ENCODE measurements around the gene GRB10.

Gene GRB10

GRCh38 chr7:50666124-50666496 lies 116.6 kb downstream of the GRB10 start:
- DNase-seq = no peak
- Histone ChIP-seq H3K27ac (ENCODE audit: insufficient read depth, low read length, poor library complexity, severe bottlenecking) (no peak overlapping the region), H3K9me3 (ENCODE audit: control insufficient read depth, low read length) (no peaks in the 10 kb centered on the region), H3K4me3 (ENCODE audit: insufficient read depth, low read depth, low read length, poor library complexity, severe bottlenecking) (no peak overlapping the region), H3K27me3 (replicated peaks; ENCODE audit: control insufficient read depth, insufficient read depth, low read length, poor library complexity, severe bottlenecking) (no peaks in the 10 kb centered on the region), H3K4me1 (ENCODE audit: control insufficient read depth, insufficient read depth, low read length, poor library complexity, severe bottlenecking) (peaks cover 32% of the 10 kb centered on the region), H3K36me3 (ENCODE audit: control insufficient read depth, insufficient read depth, low read length) (no peaks in the 10 kb centered on the region)

- Histone ChIP-seq H3K36me3 (ENCODE audit: control insufficient read depth, insufficient read depth, low read length) (no peaks in the 10 kb centered on the region), H3K27ac (ENCODE audit: insufficient read depth, low read length, poor library complexity, severe bottlenecking) (no peak overlapping the region)
- no peak for DNase-seq
Observed at GRCh38 chr7:50665403-50666123, 117.1 kb downstream of the GRB10 start.

GRCh38 chr7:50664937-50665336 lies 117.8 kb downstream of the GRB10 start:
- DNase-seq = no peak
- Histone ChIP-seq H3K4me1 (ENCODE audit: control insufficient read depth, insufficient read depth, low read length, poor library complexity, severe bottlenecking) (peaks cover 41% of the 10 kb centered on the region), H3K27me3 (replicated peaks; ENCODE audit: control insufficient read depth, insufficient read depth, low read length, poor library complexity, severe bottlenecking) (no peaks in the 10 kb centered on the region), H3K4me3 (ENCODE audit: insufficient read depth, low read depth, low read length, poor library complexity, severe bottlenecking) (no peak overlapping the region), H3K9me3 (ENCODE audit: control insufficient read depth, low read length) (no peaks in the 10 kb centered on the region), H3K27ac (ENCODE audit: insufficient read depth, low read length, poor library complexity, severe bottlenecking) (no peak overlapping the region), H3K36me3 (ENCODE audit: control insufficient read depth, insufficient read depth, low read length) (no peaks in the 10 kb centered on the region)

More at GRCh38 chr7:50665403-50666123, 117.1 kb downstream of the GRB10 start:
- no peaks in the 10 kb centered on the region for H3K27me3 ChIP-seq (replicated peaks; ENCODE audit: control insufficient read depth, insufficient read depth, low read length, poor library complexity, severe bottlenecking)
- H3K9me3 ChIP-seq (ENCODE audit: control insufficient read depth, low read length) = no peaks in the 10 kb centered on the region
- no peak overlapping the region for H3K4me3 ChIP-seq (ENCODE audit: insufficient read depth, low read depth, low read length, poor library complexity, severe bottlenecking)
- peaks cover 37% of the 10 kb centered on the region for H3K4me1 ChIP-seq (ENCODE audit: control insufficient read depth, insufficient read depth, low read length, poor library complexity, severe bottlenecking)

GRCh38 chr7:50664461-50664922 lies 118.2 kb downstream of the GRB10 start:
- H3K4me1 ChIP-seq (ENCODE audit: control insufficient read depth, insufficient read depth, low read length, poor library complexity, severe bottlenecking) = peaks cover 46% of the 10 kb centered on the region
- no peak for DNase-seq
- H3K9me3 ChIP-seq (ENCODE audit: control insufficient read depth, low read length) = no peaks in the 10 kb centered on the region
- H3K27me3 ChIP-seq (replicated peaks; ENCODE audit: control insufficient read depth, insufficient read depth, low read length, poor library complexity, severe bottlenecking) = no peaks in the 10 kb centered on the region
- no peak overlapping the region for H3K4me3 ChIP-seq (ENCODE audit: insufficient read depth, low read depth, low read length, poor library complexity, severe bottlenecking)
- H3K36me3 ChIP-seq (ENCODE audit: control insufficient read depth, insufficient read depth, low read length) = no peaks in the 10 kb centered on the region
- H3K27ac ChIP-seq (ENCODE audit: insufficient read depth, low read length, poor library complexity, severe bottlenecking) = no peak overlapping the region

- Histone ChIP-seq H3K27ac (ENCODE audit: insufficient read depth, low read length, poor library complexity, severe bottlenecking) (no peak overlapping the region), H3K27me3 (replicated peaks; ENCODE audit: control insufficient read depth, insufficient read depth, low read length, poor library complexity, severe bottlenecking) (no peaks in the 10 kb centered on the region), H3K4me3 (ENCODE audit: insufficient read depth, low read depth, low read length, poor library complexity, severe bottlenecking) (no peak overlapping the region), H3K9me3 (ENCODE audit: control insufficient read depth, low read length) (no peaks in the 10 kb centered on the region), H3K36me3 (ENCODE audit: control insufficient read depth, insufficient read depth, low read length) (no peaks in the 10 kb centered on the region), H3K4me1 (ENCODE audit: control insufficient read depth, insufficient read depth, low read length, poor library complexity, severe bottlenecking) (peaks cover 47% of the 10 kb centered on the region)
- no peak for DNase-seq
Observed at GRCh38 chr7:50663396-50664102, 119.1 kb downstream of the GRB10 start.

GRCh38 chr7:50662996-50663395 lies 119.7 kb downstream of the GRB10 start:
- peaks cover 47% of the 10 kb centered on the region for H3K4me1 ChIP-seq (ENCODE audit: control insufficient read depth, insufficient read depth, low read length, poor library complexity, severe bottlenecking)
- H3K9me3 ChIP-seq (ENCODE audit: control insufficient read depth, low read length) = no peaks in the 10 kb centered on the region
- no peaks in the 10 kb centered on the region for H3K27me3 ChIP-seq (replicated peaks; ENCODE audit: control insufficient read depth, insufficient read depth, low read length, poor library complexity, severe bottlenecking)
- no peak overlapping the region for H3K4me3 ChIP-seq (ENCODE audit: insufficient read depth, low read depth, low read length, poor library complexity, severe bottlenecking)
- H3K36me3 ChIP-seq (ENCODE audit: control insufficient read depth, insufficient read depth, low read length) = no peaks in the 10 kb centered on the region
- DNase-seq = no peak
- no peak overlapping the region for H3K27ac ChIP-seq (ENCODE audit: insufficient read depth, low read length, poor library complexity, severe bottlenecking)

- peak overlapping the region; percentile 44 for H3K27ac ChIP-seq (ENCODE audit: insufficient read depth, low read length, poor library complexity, severe bottlenecking)
- peak in 1 of 3 donors; percentile 4 for DNase-seq
- H3K9me3 ChIP-seq (ENCODE audit: control insufficient read depth, low read length) = no peaks in the 10 kb centered on the region
- no peaks in the 10 kb centered on the region for H3K27me3 ChIP-seq (replicated peaks; ENCODE audit: control insufficient read depth, insufficient read depth, low read length, poor library complexity, severe bottlenecking)
- H3K4me1 ChIP-seq (ENCODE audit: control insufficient read depth, insufficient read depth, low read length, poor library complexity, severe bottlenecking) = peaks cover 47% of the 10 kb centered on the region
- H3K4me3 ChIP-seq (ENCODE audit: insufficient read depth, low read depth, low read length, poor library complexity, severe bottlenecking) = peak overlapping the region; percentile 22
- no peaks in the 10 kb centered on the region for H3K36me3 ChIP-seq (ENCODE audit: control insufficient read depth, insufficient read depth, low read length)
Observed at GRCh38 chr7:50662041-50662694, 120.5 kb downstream of the GRB10 start.

- H3K27me3 ChIP-seq (replicated peaks; ENCODE audit: control insufficient read depth, insufficient read depth, low read length, poor library complexity, severe bottlenecking) = no peaks in the 10 kb centered on the region
- peak overlapping the region; percentile 44 for H3K27ac ChIP-seq (ENCODE audit: insufficient read depth, low read length, poor library complexity, severe bottlenecking)
- H3K9me3 ChIP-seq (ENCODE audit: control insufficient read depth, low read length) = no peaks in the 10 kb centered on the region
- H3K4me1 ChIP-seq (ENCODE audit: control insufficient read depth, insufficient read depth, low read length, poor library complexity, severe bottlenecking) = peaks cover 47% of the 10 kb centered on the region
- peak overlapping the region; percentile 22 for H3K4me3 ChIP-seq (ENCODE audit: insufficient read depth, low read depth, low read length, poor library complexity, severe bottlenecking)
- H3K36me3 ChIP-seq (ENCODE audit: control insufficient read depth, insufficient read depth, low read length) = no peaks in the 10 kb centered on the region
- DNase-seq = no peak
Observed at GRCh38 chr7:50661345-50662040, 121.2 kb downstream of the GRB10 start.

- Histone ChIP-seq H3K36me3 (ENCODE audit: control insufficient read depth, insufficient read depth, low read length) (no peaks in the 10 kb centered on the region), H3K4me1 (ENCODE audit: control insufficient read depth, insufficient read depth, low read length, poor library complexity, severe bottlenecking) (peaks cover 47% of the 10 kb centered on the region), H3K4me3 (ENCODE audit: insufficient read depth, low read depth, low read length, poor library complexity, severe bottlenecking) (peak overlapping the region; percentile 54), H3K27ac (ENCODE audit: insufficient read depth, low read length, poor library complexity, severe bottlenecking) (peak overlapping the region; percentile 2), H3K27me3 (replicated peaks; ENCODE audit: control insufficient read depth, insufficient read depth, low read length, poor library complexity, severe bottlenecking) (no peaks in the 10 kb centered on the region), H3K9me3 (ENCODE audit: control insufficient read depth, low read length) (no peaks in the 10 kb centered on the region)
- no peak for DNase-seq
Observed at GRCh38 chr7:50660830-50661175, 121.9 kb downstream of the GRB10 start.
